Gastroesophageal sphincter (tissue), 4 donors: ENCODE data around the gene NUMA1. TPM values are rescaled to one million over a fixed set of nuclear protein-coding genes. Genes with fewer than 3 reads are reported as not detected.

Experiments used
- ATAC-seq: fragments of 150-250 bp; one replicate; pipeline ENCODE4 v1.9.1; 2016; ENCODE audit warnings: mild to moderate bottlenecking, moderate library complexity
- H3K27ac ChIP-seq, 4 donors: fragments of 200-600 bp; sonication (generic) in 3 of 4; 1 replicate in 3 of 4; 2 replicates in 1 of 4; pipeline ENCODE4 v1.5.1; 2016 to 2019
- H3K27me3 ChIP-seq: fragments of 200-600 bp; sonication (generic); one replicate; pipeline ENCODE4 v1.5.1; 2019
- H3K36me3 ChIP-seq, 2 donors: fragments of 200-600 bp; sonication (generic); one replicate each; pipeline ENCODE4 v1.5.1; 2019; ENCODE audit warnings: control low read depth in 1 of 2
- H3K4me1 ChIP-seq, 3 donors: fragments of 200-600 bp; sonication (generic); 1 replicate in 2 of 3; 2 replicates in 1 of 3; pipeline ENCODE4 v1.5.1; 2016 to 2019; ENCODE audit warnings: control low read depth in 2 of 3
- H3K4me3 ChIP-seq, 2 donors: fragments of 200-600 bp; sonication (generic); one replicate each; pipeline ENCODE4 v1.5.1; 2019; ENCODE audit warnings: mild to moderate bottlenecking in 1 of 2, moderate library complexity in 1 of 2
- H3K9me3 ChIP-seq, 3 donors: fragments of 200-600 bp; sonication (generic); one replicate each; pipeline ENCODE4 v1.5.1; 2017 to 2019; ENCODE audit warnings: control low read depth in 2 of 3
- CTCF ChIP-seq, 4 experiments: fragments of 200-600 bp in 2 of 4; fragments of 450-650 bp in 2 of 4; sonication (generic) in 1 of 4; IDR thresholded peaks; one replicate each; pipeline ENCODE4 v1.5.1; 2017 to 2019; ENCODE audit warnings: antibody characterized with exemption in 4 of 4, mild to moderate bottlenecking in 2 of 4, moderate library complexity in 2 of 4
- EP300 ChIP-seq: sonication (generic); formaldehyde crosslinking; IDR thresholded peaks from one replicate; pipeline ENCODE4 v1.6.1; 2017; ENCODE audit warnings: antibody characterized with exemption, mild to moderate bottlenecking
- POLR2A ChIP-seq, 2 donors: fragments of 450-650 bp; IDR thresholded peaks; one replicate each; pipeline ENCODE4 v1.6.1; 2017; ENCODE audit warnings: antibody characterized with exemption in 2 of 2, mild to moderate bottlenecking in 2 of 2, moderate library complexity in 1 of 2
- POLR2AphosphoS5 ChIP-seq: sonication (generic); formaldehyde crosslinking; IDR thresholded peaks from one replicate; pipeline ENCODE4 v1.6.1; 2017; ENCODE audit warnings: antibody characterized with exemption
- WGBS, 2 donors: methylation state at CpG; one replicate each; pipeline ENCODE4 v1.1.5; 2018; ENCODE audit warnings: low coverage in 1 of 2; 5-methylcytosine and 5-hydroxymethylcytosine counted together
- total RNA-seq, 4 donors: library from RNA; depleted of rRNA; stranded (reverse); fragments of >200 nt; gene quantifications; one replicate each; pipeline ENCODE4 v1.1.0, GENCODE V29; 2016

NUMA1 gene
- total RNA-seq, 4 donors from 2014 or later: 235 to 370 (median 290) TPM

GRCh38 chr11:72069200-72069599 lies 11.1 kb downstream of the NUMA1 start:
- peak overlapping the region in 1 of 2 donors; percentile 16 for H3K4me3 ChIP-seq
- TF ChIP-seq EP300 (no peak), POLR2AphosphoS5 (no peak), CTCF (IDR thresholded peaks at IDR 0.05) (no peak), POLR2A (IDR thresholded peaks at IDR 0.05) (no peak)
- H3K9me3 ChIP-seq: no peaks in the 10 kb centered on the region
- no peaks in the 10 kb centered on the region for H3K27me3 ChIP-seq
- H3K36me3 ChIP-seq: peaks cover 0 to 8% of the 10 kb centered on the region in 2 donors
- ATAC-seq: no peak
- H3K4me1 ChIP-seq: peaks cover 34 to 70% (median 44%) of the 10 kb centered on the region in 3 donors
- H3K27ac ChIP-seq: peak overlapping the region; percentile 65 to 87 (median 81)

- Histone ChIP-seq H3K27ac (peak overlapping the region in 3 of 4 donors; percentile 80 to 87 (median 82)), H3K27me3 (no peaks in the 10 kb centered on the region), H3K36me3 (peaks cover 0 to 8% of the 10 kb centered on the region in 2 donors), H3K4me3 (no peak overlapping the region), H3K9me3 (no peaks in the 10 kb centered on the region), H3K4me1 (peaks cover 34 to 67% (median 44%) of the 10 kb centered on the region in 3 donors)
- TF ChIP-seq POLR2AphosphoS5 (no peak), CTCF (IDR thresholded peaks at IDR 0.05) (no peak), POLR2A (IDR thresholded peaks at IDR 0.05) (no peak), EP300 (no peak)
- no peak for ATAC-seq
Observed at GRCh38 chr11:72067676-72068075, 12.7 kb downstream of the NUMA1 start.

- no peak for ATAC-seq
- no peaks in the 10 kb centered on the region for H3K9me3 ChIP-seq
- H3K27ac ChIP-seq: peak overlapping the region; percentile 47 to 87 (median 81)
- no peak overlapping the region for H3K4me3 ChIP-seq
- H3K27me3 ChIP-seq: no peaks in the 10 kb centered on the region
- TF ChIP-seq CTCF (IDR thresholded peaks at IDR 0.05) (no peak), EP300 (no peak), POLR2AphosphoS5 (no peak), POLR2A (IDR thresholded peaks at IDR 0.05) (no peak)
- H3K36me3 ChIP-seq: peaks cover 0 to 12% of the 10 kb centered on the region in 2 donors
- H3K4me1 ChIP-seq: peaks cover 34 to 63% (median 43%) of the 10 kb centered on the region in 3 donors
Observed at GRCh38 chr11:72067266-72067665, 13.1 kb downstream of the NUMA1 start.

- Histone ChIP-seq H3K27ac (peak overlapping the region; percentile 47 to 87 (median 81)), H3K4me3 (no peak overlapping the region), H3K9me3 (no peaks in the 10 kb centered on the region), H3K4me1 (peaks cover 34 to 59% (median 39%) of the 10 kb centered on the region in 3 donors), H3K27me3 (no peaks in the 10 kb centered on the region), H3K36me3 (peaks cover 0 to 16% of the 10 kb centered on the region in 2 donors)
- TF ChIP-seq POLR2AphosphoS5: no peak
- no peak for TF ChIP-seq POLR2A (IDR thresholded peaks at IDR 0.05)
- no peak for TF ChIP-seq EP300
- TF ChIP-seq CTCF (IDR thresholded peaks at IDR 0.05): no peak
- no peak for ATAC-seq
Observed at GRCh38 chr11:72066855-72067254, 13.5 kb downstream of the NUMA1 start.

GRCh38 chr11:72061739-72062396 lies 18.5 kb downstream of the NUMA1 start:
- no peaks in the 10 kb centered on the region for H3K9me3 ChIP-seq
- ATAC-seq: no peak
- WGBS, 2 donors: 86 to 87% methylated on average over 4 of the region's 5 CpGs
- peaks cover 3 to 16% (median 6%) of the 10 kb centered on the region in 3 donors for H3K4me1 ChIP-seq
- H3K36me3 ChIP-seq: peaks cover 0 to 29% of the 10 kb centered on the region in 2 donors
- no peak for TF ChIP-seq EP300
- TF ChIP-seq CTCF (IDR thresholded peaks at IDR 0.05): no peak
- TF ChIP-seq POLR2A (IDR thresholded peaks at IDR 0.05): no peak
- no peak for TF ChIP-seq POLR2AphosphoS5
- no peak overlapping the region for H3K27ac ChIP-seq
- H3K4me3 ChIP-seq: no peak overlapping the region
- no peaks in the 10 kb centered on the region for H3K27me3 ChIP-seq
